Transverse colon (tissue), 4 donors: Measurements from ENCODE around the gene POC1A.

Source experiments
- CTCF ChIP-seq, 5 experiments: fragments of 200-600 bp in 3 of 5; fragments of 450-650 bp in 2 of 5; sonication (generic) in 3 of 5; IDR thresholded peaks; 1 replicate in 2 of 5; 2 replicates in 3 of 5; pipeline ENCODE4 v1.5.1; 2016 to 2017; ENCODE audit warnings: antibody characterized with exemption in 5 of 5, inconsistent platforms in 3 of 5, mild to moderate bottlenecking in 2 of 5, moderate library complexity in 1 of 5
- EP300 ChIP-seq: sonication (generic); formaldehyde crosslinking; IDR thresholded peaks from one replicate; pipeline ENCODE4 v1.6.1; 2017; ENCODE audit warnings: antibody characterized with exemption, low read depth
- POLR2A ChIP-seq: fragments of 450-650 bp; IDR thresholded peaks from one replicate; pipeline ENCODE4 v1.6.1; 2016; ENCODE audit warnings: antibody characterized with exemption, mild to moderate bottlenecking, moderate library complexity
- POLR2AphosphoS5 ChIP-seq, 3 donors: sonication (generic); formaldehyde crosslinking; IDR thresholded peaks; one replicate each; pipeline ENCODE4 v1.6.1; 2016; ENCODE audit warnings: antibody characterized with exemption in 3 of 3

- TF ChIP-seq CTCF (IDR thresholded peaks at IDR 0.05) (no peak), POLR2A (no peak), POLR2AphosphoS5 (IDR thresholded peaks at IDR 0.05) (no peak), EP300 (no peak)
Observed at GRCh38 chr3:52136513-52136912, 17.7 kb downstream of the POC1A start.
